Measurements from ENCODE around the gene TBC1D1.

- peak; percentile 13 to 30 (median 24); a peak in 2 of 4 replicates for TF ChIP-seq CTCF (IDR thresholded peaks at IDR 0.05; ENCODE audit: control extremely low read depth in 1 of 3, insufficient read depth in 1 of 3, low read depth in 1 of 3, low read length in 3 of 3)
- TF ChIP-seq RAD21 (IDR thresholded peaks at IDR 0.05 in 1 of 2, conservative IDR thresholded peaks at IDR 0.05 in 1 of 2; ENCODE audit: low read depth in 2 of 2, low read length in 2 of 2), result peak in 1 of 2 experiments; percentile 36; a peak in 2 of 4 replicates
- no peak for TF ChIP-seq SIN3A (conservative IDR thresholded peaks at IDR 0.05 in 1 of 2, IDR thresholded peaks at IDR 0.05 in 1 of 2; ENCODE audit: low read depth in 1 of 2, low read length in 2 of 2)
- no peak for TF ChIP-seq POLR2A (IDR thresholded peaks at IDR 0.05; ENCODE audit: control extremely low read depth in 1 of 2, low read depth in 2 of 2, low read length in 2 of 2)
Measured at GRCh38 chr4:38136604-38137003, 245.7 kb downstream of the TBC1D1 start.
